Amygdala (tissue), 56 donors: ENCODE data around the gene EPM2AIP1.
A peak's percentile ranks its signal among the peaks of the same experiment; 100 is the strongest.
"Not testable (repeated sequence)": the region's sequence is repeated elsewhere in the genome, so short reads cannot be mapped to it uniquely, and the experiment has no call there.

ENCODE experiments used
- DNase-seq, 56 donors: peaks; one replicate each; lab custom pipeline; 2025; lab: John Stamatoyannopoulos, UW

EPM2AIP1 gene

GRCh38 chr3:36993326-36994283 is 674 bp upstream of the EPM2AIP1 start, which contains the start of gene MLH1:
Gene MLH1 (plus strand): TSS chr3:36993518. CDS start chr3:36993548, 30 bp downstream.
- no peak for DNase-seq

GRCh38 chr3:36991923-36992805 is 767 bp downstream of the EPM2AIP1 start:
- no peak for DNase-seq

GRCh38 chr3:36991147-36991546 is 1.8 kb downstream of the EPM2AIP1 start:
- DNase-seq = no peak

GRCh38 chr3:36989568-36989967 is 3.4 kb downstream of the EPM2AIP1 start:
- no peak for DNase-seq

- DNase-seq = no peak
Measured at GRCh38 chr3:36989005-36989404, 3.9 kb downstream of the EPM2AIP1 start.

GRCh38 chr3:36988356-36988755 is 4.6 kb downstream of the EPM2AIP1 start:
- no peak for DNase-seq

- DNase-seq = no peak
Measured at GRCh38 chr3:36981006-36981405, 11.9 kb downstream of the EPM2AIP1 start.

- DNase-seq = no peak
Measured at GRCh38 chr3:36973139-36973538, 19.8 kb downstream of the EPM2AIP1 start.

GRCh38 chr3:36972163-36972562 is 20.8 kb downstream of the EPM2AIP1 start:
- DNase-seq = no peak

- peak in 25 of 56 donors; percentile 2 to 42 (median 16) for DNase-seq
Measured at GRCh38 chr3:36969540-36970432, 23.1 kb downstream of the EPM2AIP1 start.

- no peak for DNase-seq
Measured at GRCh38 chr3:36969085-36969484, 23.8 kb downstream of the EPM2AIP1 start.

GRCh38 chr3:36965440-36965839 is 27.5 kb downstream of the EPM2AIP1 start:
- no peak for DNase-seq

GRCh38 chr3:36964817-36965216 is 28.1 kb downstream of the EPM2AIP1 start:
- DNase-seq = no peak

GRCh38 chr3:36964331-36964730 is 28.6 kb downstream of the EPM2AIP1 start:
- no peak for DNase-seq

- not testable (repeated sequence) for DNase-seq
Measured at GRCh38 chr3:36963008-36963407, 29.9 kb downstream of the EPM2AIP1 start.

- DNase-seq = no peak
Measured at GRCh38 chr3:36960502-36960901, 32.4 kb downstream of the EPM2AIP1 start.

- DNase-seq = peak in 1 of 56 donors; percentile 7
Measured at GRCh38 chr3:36959821-36960220, 33.1 kb downstream of the EPM2AIP1 start.

GRCh38 chr3:36957862-36958686 is 34.9 kb downstream of the EPM2AIP1 start:
- DNase-seq = no peak

GRCh38 chr3:36957063-36957462 is 35.9 kb downstream of the EPM2AIP1 start:
- DNase-seq = no peak
